ENCODE results near the gene GRAMD1B.
"Not testable (repeated sequence)": the region's sequence is repeated elsewhere in the genome, so short reads cannot be mapped to it uniquely, and the experiment has no call there.

The GRAMD1B gene

DNA sequence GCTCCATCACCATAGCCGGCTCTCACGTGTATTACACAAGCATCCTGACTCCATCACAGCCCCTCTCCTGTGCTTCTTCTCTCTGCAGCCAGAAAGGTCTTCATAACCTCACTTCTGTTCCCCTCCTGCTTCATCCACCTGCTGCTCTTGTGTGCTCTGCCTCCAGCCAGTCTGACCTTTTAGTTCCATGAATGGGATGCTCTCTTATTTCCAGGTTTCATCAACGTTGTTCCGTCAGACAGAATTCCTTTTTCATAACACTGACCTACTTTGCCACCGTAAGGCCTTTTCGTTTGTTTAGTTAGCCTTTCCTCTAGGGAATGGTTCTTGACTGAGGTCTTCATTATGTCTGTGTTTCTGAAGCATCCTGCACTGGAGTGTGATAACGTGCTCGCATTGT lies 18.8 kb downstream of the GRAMD1B start:
- no peak for DNase-seq

DNA sequence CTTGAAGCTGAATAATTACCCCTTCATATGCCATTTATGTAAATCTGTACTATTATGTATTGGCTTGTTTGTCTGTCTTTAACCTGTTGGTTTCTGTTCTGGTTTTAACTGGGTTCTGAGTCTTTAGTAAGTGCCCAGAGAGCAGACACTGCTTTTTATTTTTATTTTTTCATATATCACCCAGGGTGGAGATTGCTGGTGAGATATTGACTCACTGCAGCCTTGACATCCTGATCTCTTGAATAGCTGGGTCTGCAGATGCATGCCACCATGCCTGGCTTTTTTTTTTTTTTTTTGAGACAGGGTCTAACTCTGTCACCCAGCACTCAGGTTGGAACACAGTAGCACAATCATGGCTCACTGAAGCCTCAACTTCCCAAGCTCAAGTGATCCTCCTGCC lies 19.4 kb downstream of the GRAMD1B start:
- no peak for DNase-seq

DNA sequence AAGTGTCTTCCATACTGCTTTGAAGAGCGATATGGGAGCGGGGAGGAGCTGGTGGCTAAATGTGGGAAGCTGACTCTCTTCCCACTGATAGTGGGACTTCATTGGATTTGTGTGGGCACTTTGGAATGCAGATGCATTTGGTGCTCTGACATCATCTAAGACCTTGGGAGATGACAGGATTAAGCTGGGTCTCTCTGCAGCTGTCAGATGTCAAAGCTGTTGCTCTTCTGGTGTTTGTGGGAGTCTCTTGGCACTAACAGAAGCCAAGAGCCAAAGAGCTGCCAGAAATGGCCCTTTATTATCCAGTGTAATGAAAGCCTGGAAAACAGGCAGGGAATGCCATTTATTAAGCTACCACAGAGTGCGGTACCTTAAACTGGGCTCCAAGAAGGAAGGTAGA lies 20.6 kb downstream of the GRAMD1B start:
- DNase-seq = no peak

DNA sequence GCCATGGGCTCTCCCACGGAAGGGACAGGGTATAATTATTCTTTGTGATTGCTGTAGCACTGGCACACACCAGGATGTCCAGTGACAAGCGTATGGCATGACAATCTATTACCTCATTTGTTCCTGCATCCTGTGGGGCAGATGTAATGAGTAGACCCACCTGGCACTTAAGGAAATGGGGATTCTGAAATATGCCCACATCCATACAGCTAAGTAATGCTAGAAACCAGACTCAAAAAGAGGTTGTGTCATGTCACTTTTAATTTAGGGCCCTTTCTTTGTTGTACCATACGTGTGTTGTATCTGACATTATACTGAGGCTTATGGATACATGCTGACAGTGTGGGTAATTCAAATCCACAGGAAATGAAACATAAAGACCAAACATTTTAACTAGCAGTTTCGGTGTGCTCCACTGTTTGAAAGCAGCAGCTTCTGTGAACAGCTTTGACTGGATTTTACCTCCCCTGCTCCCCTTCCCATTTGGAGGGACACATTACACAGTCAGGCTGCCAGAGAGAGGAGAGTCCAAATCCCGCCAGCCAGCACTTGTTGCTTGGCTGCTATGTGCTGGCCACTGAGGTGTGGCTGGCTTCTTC lies 21.2 kb downstream of the GRAMD1B start:
- peak; percentile 64 for DNase-seq

DNA sequence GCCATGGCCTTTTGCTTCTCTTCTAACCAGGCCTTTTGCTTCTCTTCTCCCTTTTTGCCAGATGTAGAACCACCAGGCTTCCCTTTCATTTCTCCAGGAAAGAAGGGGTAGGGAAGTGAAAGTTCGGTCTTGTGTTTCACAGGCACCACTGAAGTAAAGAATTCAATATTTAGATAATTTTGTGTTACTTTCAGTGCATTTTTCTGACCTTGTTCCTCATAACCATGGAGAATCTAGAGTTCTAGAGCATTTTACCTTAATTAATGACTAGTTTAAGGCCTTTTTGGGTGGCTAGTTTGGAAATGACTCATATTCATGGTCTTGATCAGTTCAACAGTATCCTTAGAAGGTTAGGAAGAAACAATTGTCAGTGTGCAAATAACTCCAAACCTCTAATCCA lies 22.7 kb downstream of the GRAMD1B start:
- DNase-seq = peak; percentile 65

GRCh38 chr11:123454060-123454651 lies 24.1 kb downstream of the GRAMD1B start:
- DNase-seq = peak; percentile 95

- DNase-seq = no peak
Observed at GRCh38 chr11:123454796-123455195, 24.7 kb downstream of the GRAMD1B start.

DNA sequence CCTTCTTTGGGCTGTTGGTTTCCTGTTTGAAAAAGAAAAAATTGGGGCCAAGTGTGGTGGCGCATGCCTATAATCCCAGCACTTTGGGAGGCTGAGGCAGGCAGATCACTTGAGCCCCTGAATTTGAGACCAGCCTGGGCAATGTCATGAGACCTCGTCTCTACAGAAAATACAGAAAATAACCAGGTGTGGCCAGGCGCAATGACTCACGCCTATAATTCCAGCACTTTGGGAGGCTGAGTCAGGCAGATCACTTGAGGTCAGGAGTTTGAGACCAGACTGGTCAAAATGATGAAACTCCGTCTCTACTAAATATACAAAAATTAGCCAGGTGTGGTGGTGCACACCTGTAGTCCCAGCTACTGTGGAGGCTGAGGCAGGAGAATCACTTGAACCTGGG lies 26.4 kb downstream of the GRAMD1B start:
- DNase-seq = peak; percentile 26

DNA sequence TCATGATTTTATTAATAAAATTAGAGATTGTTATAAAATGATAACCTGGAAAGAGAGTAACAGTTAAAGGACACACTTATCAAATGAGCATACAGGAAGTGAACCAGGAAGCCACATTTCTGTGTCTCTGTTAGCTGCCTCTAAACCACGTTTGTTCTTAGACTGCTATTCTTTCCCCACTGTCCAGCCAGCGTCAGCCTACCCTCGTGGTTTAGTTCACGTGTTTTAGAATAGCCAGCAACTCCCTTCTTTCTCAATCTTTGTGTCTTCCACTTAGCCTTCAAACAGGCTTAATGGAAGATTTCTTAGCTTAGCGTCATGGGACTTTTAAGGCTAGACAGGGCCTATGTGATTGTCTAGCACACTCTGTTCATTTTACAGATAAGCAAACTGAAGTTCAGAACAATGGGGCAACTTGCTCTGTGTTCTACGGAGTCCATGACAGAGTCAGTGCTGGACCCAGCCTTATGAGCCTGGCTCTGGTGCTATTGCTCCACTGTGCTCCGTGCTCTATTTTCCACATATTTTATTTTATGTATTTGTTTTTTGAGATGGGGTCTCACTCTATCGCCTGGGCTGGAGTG lies 27.2 kb downstream of the GRAMD1B start:
- DNase-seq = peak; percentile 56

- no peak for DNase-seq
Observed at GRCh38 chr11:123458501-123458900, 28.4 kb downstream of the GRAMD1B start.

DNA sequence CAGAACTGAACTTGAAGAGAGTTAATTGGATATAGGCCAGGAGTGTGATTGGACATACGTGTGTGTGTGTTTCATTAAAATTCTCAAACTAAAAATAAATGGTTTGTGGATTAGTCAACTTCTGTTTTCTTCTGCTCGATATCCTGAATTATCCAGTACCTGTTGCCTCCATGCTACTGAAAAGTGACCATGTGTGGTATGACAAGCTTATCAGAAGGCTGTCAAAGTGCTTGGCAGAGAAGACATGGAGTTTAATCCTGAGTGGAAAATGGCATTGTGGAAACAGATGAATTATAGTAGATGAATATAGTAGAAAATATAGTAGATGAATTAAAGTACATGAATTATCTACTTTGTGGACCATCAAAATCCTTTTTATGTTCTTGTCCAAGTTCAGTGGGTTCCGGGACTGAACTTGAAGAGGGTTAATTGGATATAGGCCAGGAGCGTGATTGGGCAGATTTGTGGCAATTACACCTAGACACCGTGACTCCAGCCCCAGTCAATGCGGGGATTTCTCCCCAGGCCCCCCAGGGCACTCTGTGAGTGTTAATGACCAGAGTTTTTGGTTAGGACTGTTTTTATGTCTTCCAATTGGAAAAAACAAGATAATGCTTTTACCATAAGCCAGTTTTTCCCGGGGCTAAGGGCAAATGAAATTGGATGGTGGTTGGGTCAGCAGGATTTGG lies 30.1 kb downstream of the GRAMD1B start:
- DNase-seq = no peak

GRCh38 chr11:123461164-123461563 lies 31.1 kb downstream of the GRAMD1B start:
- no peak for DNase-seq

GRCh38 chr11:123465667-123466066 lies 35.6 kb downstream of the GRAMD1B start:
- DNase-seq = not testable (repeated sequence)

- DNase-seq = not testable (repeated sequence)
Observed at GRCh38 chr11:123466172-123466571, 36.1 kb downstream of the GRAMD1B start.

DNA sequence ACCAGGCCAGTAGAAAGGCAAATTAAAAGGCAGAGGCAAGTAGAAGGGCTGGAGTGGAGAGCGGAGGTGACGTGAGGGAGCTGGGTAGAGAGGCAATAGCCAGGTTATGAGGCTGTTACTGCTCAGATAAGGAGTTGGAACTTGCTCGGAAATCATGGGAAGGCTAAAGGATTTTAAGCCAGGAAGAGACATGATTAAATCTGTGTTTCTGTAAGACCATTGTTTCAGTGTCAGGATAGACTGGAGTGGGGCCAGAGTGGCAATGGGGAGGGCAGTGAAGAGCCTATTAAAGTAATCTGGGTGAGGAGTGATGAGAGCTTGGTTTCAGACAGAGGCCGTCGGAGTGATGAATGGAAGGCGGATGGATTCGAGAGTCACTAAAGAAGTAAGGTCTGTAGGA lies 39.0 kb downstream of the GRAMD1B start:
- no peak for DNase-seq

DNA sequence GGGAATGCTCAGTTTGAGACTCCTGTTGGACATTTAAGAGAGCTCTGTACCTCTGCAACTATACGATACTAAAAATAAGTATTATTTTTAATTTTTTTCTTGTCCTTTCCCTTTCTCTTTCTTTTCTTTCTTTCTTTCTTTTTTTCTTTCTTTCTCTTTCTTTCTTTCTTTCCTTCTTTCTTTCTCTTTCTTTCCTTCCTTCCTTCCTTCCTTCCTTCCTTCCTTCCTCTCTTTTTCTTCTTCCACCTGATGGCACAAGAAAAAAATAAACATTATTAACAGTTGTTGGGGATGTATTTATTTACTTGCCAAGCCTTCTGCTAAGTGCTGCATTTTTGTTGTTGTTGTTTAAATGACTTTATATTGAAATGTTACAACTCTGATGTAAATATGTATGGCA lies 39.5 kb downstream of the GRAMD1B start:
- no peak for DNase-seq

GRCh38 chr11:123470842-123471241 lies 40.8 kb downstream of the GRAMD1B start:
- DNase-seq = no peak

GRCh38 chr11:123472236-123472935 lies 42.3 kb downstream of the GRAMD1B start:
- DNase-seq = no peak

GRCh38 chr11:123473941-123474677 lies 44.0 kb downstream of the GRAMD1B start:
- DNase-seq = no peak

DNA sequence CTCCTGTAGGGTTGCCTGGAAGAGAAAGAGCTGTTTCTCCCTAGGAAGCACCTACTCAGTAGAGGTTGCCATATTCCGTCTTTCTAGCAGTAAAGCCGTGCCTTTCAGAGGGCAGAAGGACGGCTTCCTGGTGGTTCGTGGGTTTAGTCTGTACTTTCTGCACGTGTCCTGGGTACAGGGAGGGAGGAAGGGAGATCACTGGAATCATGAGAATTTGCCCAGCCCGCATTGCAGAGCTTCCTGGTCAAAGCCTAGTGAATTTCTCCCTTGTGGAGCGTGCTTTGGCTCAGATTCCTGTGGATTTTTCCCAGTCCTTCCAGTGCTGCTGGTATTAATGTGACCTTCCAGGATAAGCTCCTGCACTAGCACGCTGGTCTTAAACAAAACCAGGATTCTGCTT lies 44.9 kb downstream of the GRAMD1B start:
- no peak for DNase-seq

GRCh38 chr11:123475469-123475868 lies 45.4 kb downstream of the GRAMD1B start:
- DNase-seq = no peak

GRCh38 chr11:123477205-123477907 lies 47.3 kb downstream of the GRAMD1B start:
- no peak for DNase-seq
